GM21390 (cell line): ENCODE results near the gene CYP4V2.

ENCODE experiments used
- ATAC-seq: cut with Tn5 transposase; IDR thresholded peaks from one replicate; pipeline ENCODE4 v1.9.1; 2021; ENCODE audit not compliant: unreplicated experiment

CYP4V2 gene

DNA sequence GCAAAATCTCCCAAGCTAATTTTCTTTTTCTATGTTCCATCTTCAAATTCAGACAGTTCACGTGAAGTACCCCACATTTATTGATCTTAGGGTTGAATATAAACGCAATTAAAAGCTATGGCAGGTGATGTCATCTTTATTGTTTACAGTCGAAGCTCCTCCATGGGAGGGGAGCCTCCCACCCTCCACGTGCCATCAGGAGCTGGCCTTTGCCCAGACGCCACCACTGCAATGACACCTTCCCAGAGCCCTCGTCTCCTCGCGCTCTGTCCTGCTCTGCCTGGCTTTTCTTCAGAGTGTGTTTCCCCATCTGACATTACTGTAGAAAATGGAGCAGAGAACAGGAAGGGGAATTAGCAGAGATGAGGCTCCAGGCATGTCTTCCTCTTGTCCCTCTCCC, 18.8 kb upstream of the CYP4V2 start:
- ATAC-seq = no peak

DNA sequence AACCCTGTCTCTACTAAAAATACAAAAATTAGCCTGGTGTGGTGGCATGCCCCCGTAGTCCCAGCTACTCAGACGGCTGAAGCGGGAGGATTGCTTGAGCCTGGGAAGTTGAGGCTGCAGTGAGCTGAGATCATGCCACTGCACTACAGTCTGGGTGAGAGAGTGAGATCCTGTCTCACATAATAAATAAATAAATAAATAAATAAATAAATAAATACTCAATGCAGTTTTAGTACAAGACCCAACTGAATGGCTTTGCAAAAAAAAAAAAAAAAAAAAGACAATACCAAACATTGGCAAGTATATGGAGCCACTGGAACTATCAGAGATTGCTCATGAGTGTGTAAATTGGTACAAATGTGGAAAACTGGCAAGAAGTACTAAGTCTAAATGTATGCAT, 3.3 kb upstream of the CYP4V2 start:
- ATAC-seq = no peak

DNA sequence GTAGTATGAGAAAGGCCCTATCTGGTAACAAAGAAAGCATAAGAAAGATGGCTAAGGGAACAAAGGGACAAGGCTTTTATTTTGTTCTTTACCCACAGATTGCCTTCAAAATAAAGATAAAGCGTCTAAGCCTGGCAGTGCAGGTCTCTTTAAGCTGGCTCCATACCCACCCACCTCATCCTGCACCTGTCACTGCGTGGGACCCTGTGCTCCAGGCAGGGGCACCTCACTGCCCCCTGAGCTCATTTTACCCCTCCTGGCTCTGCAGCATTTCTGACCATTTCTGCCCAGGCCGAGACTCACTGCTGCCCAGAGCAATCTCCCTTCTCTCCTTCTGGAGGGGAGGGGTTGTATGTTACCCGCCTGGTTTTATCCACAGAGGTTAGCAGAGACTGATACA, 1.7 kb upstream of the CYP4V2 start:
- ATAC-seq = no peak

DNA sequence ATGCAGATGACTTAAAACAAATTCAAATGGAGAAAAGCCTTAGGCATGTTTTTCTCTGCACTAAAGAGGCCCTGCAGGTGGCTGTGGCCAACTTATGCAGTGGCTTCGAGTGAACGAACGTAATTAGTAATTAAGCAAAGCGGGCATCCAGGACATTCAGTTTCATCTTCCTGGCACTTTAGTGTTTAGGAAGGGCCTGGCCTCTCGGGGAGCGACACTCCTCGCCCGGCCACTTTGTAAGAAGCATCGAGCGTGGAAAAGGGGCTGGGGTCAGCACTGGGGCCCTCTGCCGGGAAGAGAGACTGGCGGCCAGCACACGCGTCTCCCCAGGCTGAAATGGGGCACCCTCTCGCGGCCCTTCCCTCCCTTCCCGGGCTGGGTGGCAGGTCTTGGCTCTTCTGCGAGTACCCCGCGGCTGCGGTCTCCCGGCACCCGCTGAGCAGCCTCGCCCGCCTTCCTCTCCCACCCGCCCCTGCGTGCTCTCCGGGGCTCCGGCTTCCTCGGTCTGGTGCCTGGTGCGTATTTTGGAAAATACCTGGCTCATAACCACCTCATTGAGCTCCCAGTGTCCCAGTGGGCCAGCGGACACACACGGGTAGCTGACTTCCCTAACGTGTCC, 677 bp upstream of the CYP4V2 start:
- ATAC-seq = peak; percentile 34

DNA sequence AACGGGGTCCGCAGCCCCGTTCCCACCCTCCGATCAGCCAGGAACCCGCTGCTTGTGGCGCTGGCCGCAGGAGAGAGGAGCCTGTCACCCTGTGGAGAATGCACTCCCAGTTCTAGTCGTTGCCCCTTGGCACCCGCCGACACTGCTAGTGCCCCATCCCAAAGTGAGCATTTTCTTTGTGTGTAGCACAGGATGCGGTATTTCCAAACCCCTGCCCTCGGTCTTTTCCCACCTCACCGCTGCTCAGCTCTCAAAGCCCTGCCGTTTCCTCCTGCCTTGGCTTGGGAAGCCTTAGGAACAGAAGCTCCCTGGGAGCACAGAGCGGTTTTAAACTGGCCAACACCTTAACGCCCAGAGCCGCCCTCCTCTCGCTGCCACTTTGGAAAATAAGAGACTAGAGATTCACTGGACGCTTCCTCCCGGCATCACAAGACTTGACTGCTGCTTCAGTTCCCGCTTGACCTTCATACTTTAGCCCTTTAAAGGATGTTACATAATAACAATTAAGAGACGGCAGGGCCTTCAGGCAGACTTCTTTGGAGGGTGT, 772 bp downstream of the CYP4V2 start:
- ATAC-seq = peak; percentile 12

DNA sequence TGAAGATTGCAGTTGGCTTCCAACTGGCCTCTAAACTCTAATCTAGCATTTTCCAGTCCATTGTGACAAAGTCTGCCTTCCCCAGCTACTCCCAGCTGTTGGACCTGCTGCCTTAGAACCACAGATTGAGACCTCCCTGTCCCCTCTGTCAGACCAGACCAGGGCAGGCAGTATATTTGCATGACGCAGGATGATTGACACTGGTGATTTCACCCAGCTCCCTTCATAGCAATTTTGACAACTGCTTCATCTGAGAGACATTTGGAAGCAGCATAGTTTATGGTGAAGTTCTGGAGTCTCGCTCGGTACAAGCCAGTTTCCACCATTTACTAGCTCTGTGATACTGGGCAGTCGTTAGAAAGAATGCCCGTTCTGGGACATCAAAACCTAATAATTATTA, 2.5 kb downstream of the CYP4V2 start:
- no peak for ATAC-seq

DNA sequence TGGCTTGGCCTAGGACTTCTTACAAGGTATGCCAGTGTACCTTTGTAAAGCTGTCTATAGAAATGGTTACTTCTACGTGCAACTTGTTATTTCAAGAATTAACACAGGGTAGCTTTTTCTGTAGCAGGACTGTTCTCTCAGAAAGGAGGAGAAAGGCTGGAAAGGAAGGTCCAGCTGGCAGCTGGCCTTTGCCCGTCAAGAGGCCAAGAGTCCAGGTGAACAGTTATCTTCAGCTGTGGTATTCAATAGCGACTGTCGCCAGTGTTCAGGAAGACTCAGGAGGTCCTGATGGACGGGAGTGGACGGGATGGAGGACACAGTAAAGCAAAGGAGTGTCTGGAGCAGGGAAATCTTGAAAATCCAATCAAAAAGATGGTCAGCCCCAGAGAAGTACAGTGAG, 4.7 kb downstream of the CYP4V2 start:
- ATAC-seq = no peak

DNA sequence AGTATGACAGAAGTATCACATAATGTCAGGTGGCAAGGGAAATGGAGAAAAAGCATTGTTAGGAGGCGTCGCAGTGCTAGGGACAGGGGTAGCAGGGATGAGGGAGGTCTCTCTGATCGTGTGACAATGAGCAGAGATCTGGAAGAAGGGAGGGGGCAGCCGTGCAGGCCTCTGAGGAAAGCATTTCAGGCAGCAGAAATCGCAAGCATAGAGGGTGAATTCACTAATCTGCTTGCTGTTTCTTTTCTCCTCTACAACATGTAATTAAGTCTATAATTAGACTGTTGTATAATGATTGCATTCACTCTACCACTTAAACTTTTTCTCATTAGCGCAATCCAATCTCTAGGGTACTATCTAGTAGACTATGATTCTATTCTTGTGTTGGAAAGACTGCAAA, 9.1 kb downstream of the CYP4V2 start:
- no peak for ATAC-seq

DNA sequence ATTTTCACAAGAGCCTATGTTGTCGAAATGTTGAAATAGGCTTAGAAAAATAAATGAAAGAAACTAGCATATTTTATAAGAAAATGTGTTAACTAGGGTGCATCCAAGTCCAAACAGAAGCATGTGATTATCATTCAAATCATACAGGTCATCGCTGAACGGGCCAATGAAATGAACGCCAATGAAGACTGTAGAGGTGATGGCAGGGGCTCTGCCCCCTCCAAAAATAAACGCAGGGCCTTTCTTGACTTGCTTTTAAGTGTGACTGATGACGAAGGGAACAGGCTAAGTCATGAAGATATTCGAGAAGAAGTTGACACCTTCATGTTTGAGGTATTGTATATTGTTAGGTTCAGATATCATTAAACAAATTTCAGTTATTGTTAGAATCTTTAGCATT, 9.6 kb downstream of the CYP4V2 start:
- ATAC-seq = no peak

DNA sequence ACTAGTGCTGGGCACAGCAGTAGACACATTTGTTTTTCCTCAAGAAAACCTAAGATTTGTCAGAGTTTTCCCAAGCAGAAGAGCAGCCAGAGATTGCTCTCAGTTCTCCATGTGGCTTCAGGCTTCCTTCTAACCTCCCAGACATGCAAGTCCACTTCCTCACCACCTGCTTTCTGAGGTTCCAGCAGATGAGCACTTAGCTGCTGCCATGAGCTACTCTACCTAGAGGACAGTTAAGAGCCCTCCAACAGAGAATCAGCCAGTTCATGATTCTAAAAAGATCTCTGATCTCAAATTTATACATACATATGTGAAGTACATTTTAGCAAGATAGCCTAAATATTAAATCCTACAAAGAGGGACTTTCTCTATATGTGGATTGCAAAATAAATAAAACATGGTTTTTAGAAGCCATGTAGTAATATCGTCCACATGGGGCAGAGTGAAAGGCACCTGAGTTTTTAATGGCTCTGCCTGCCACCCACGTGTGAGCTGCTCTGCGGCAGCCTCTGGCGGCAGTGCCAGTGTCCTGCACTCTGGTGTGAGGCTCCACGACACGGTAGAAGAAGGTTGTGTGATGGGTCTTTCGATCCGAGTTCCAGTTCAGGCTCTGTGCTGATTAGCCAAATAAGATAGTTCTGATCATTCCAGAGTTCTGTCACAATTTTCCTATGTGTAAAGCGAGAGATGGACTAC, 10.3 kb downstream of the CYP4V2 start:
- peak; percentile 92 for ATAC-seq

DNA sequence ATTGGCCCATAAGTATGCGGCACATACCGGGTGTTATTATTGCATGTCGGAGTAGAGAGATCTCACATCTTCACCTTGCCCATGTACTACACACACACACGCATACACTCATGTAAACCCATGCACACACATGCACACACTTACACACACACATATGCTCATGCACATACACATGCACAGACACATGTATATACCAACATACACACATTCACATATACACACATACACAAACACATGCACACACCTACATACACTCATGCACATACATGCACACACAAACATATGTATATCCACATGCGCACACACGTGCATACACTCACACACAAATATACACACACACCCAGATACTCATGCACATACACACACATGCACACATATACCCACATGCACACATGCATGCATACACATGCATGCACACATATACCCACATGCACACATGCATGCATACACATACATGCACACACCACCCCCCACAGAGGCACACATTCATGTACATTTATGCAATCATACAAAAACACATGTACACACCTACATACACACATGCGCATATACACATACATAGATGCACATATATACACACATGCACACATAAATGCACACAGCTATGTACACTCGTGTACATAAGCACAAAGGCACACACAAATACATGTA, 11.2 kb downstream of the CYP4V2 start:
- ATAC-seq = no peak

DNA sequence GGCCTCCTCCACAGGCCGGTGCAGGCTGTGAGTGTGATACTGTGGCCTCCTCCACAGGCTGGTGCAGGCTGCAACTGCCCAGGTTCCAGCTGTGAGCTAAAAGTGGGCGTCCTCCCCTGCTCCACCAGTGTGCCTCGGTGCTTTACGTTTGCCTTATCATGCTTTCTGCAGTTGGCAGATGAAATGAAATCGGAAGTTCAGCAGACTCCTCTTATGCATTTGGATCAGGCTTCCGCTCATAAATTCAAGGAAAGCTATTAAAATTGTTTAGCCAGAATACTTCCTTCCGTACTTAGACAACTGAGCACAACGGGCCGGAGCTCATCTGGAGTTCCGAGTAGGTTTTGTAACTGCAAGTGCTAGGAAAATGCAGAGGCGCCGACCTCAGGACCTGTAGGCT, 12.0 kb downstream of the CYP4V2 start:
- ATAC-seq = no peak

DNA sequence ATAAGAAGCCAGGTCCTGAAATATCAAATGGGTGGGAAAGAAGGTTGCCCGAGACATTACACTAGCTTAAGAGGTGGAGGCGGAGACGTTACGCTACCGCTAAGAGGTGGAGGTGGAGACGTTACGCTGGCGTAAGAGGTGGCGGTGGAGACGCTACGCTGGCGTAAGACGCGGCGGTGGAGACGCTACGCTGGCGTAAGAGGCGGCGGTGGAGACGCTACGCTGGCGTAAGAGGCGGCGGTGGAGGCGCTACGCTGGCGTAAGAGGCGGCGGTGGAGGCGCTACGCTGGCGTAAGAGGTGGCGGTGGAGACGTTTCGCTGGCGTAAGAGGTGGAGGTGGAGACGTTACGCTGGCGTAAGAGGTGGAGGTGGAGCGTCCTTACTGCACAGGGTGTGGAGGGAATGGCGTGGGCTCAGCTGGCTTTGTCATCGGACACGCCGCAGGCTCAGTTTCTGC, 12.8 kb downstream of the CYP4V2 start:
- no peak for ATAC-seq

DNA sequence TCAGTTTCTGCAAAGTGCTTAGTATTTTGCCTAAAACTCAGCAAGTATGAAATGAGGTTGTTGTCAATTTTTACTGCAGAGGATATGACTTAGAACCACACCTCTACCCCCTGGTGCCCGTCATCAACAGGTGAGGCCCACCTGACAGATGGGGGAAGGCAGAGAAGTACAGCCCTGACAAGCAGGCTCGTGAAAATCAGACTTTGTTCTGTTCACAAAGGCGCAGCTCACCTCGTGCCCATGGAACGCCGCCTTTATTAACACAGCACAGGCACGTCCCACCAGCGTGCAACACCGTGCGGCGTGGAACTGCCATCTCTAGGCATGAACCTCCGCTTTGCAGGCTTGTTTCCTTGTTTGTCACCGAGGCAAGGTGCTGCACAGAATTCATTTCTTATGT, 13.3 kb downstream of the CYP4V2 start:
- ATAC-seq = no peak

DNA sequence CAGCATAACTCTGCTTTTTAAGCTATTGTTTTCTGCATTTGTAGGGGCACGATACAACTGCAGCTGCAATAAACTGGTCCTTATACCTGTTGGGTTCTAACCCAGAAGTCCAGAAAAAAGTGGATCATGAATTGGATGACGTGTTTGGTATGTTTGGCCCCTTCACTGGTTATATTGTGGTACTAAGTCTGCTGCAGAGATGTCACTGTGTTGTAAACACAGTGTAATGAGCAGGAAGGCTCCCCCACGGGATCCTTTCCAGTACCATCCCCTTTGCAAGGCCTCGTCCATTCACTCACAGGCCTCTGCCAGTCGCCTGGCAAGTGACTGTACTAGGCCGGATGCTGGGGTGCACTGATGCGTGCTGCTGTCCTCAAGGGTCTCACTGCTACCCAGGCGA, 13.8 kb downstream of the CYP4V2 start:
- no peak for ATAC-seq

DNA sequence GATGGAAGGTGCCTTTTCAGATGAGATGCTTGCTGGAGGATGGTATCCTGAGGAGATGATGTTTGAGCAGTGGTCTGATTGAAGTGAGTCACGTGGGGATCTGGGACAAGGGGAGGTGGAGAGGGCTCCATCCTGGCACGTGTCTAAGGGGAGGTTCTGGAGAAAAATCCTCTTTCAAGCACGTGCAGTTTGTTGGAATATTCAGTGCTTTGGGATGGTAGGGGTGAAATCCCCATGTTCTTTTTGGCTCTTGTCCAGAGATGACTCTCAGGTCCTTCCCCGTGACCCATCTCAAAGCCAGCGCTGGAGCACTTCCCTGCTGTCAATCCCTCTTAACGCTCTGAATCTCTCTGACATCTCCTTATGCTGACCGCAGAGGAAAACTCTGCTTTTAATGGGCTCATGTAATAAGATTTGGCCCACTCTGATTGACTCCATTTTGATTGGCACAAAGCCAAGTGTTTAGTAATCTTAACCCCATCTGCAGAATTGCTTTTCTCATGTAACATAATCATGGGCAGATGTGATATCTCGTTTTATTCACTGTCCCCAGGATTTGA, 25.2 kb downstream of the CYP4V2 start:
- no peak for ATAC-seq

DNA sequence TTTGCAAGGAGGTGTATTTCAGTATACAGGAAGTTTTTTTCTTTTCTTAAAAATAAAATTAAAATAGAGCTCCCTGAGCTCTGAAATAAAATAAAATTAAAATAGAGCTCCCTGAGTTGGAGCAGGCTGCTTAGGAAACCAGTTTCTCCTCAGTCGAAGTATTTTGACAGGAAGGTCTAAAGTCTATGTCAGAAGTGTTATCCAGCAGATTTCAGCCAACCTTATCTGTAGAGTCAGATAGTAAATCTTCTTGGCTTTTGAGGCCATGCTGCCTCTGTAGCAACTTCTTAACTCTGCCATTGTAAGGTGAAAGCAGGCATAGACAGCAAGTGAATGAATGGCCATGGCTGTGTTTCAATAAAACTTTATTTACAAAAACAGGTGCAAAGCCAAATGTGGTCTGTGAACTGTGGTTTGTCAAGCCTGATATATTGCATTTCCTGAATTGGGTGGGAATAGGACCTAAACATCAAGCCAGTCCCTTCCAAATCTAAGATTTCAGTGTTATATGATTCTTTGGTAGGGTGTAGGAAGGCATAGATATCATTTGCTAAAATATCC, 26.4 kb downstream of the CYP4V2 start:
- no peak for ATAC-seq

DNA sequence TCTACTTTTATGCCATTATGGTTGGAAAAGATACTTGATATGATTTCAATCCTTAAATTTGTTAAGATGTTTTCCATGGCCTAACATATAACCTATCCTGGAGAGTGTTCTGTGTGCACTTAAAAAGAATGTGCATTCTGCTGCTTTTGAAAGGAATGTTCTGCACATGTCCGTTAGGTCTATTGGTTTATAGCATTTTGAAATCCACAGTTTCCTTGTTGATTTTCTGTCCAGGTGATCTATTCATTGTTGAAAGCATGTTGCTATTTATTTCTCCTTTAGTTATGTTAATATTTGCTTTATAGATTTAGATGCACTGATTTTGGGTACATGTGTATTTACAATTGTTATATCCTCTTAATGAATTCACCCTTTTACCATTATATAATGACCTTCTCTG, 30.3 kb downstream of the CYP4V2 start:
- ATAC-seq = no peak

DNA sequence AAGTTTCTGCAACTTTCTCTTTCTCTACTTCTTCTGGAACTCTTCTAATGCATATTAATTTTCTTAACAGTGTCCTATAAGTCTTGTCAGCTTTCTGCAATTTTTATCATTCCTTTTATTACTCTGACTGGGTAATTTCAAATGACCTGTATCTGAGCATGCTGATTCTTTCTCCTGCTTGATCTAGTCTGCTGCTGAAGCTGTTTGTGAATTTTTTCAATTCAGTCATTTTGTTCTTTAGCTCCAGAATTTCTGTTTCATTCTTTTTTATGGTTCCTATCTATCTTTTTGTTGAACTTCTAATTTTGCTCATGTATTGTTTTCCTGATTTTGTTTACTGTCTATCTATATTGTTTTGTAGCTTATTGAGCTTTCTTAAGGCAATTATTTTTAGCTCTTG, 34.5 kb downstream of the CYP4V2 start:
- ATAC-seq = no peak

DNA sequence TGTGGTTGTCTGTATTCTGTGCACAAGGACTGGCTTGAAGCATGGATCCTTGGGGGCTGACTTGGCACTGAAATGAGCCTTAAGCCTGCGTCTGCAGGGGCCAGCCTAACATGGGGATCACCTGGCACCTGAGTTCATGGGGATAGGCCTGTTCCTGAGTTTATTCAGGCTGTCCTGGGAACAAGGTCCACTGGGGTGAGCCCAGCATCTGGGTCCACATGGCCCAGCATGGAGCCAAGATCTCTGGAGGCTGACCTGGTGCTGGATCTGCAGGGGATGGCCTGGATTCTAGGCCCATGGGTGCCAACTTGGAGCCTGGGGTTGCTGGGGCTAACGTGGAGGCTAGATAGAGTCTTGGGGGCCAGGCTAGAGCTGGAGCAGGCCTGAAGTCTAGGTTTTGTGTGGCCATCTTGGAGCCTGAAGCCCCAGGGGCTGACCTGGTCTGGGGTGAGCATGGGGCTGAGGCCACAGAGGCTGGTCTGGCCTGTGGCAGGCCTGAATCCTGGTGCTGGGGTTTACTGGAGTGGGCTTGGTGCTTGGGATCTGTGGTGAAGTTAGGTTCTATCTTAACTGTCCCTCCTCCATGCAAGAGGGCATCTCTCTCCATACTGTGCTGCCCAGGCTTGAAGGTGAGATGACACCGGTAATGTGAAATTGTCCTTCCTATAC, 35.3 kb downstream of the CYP4V2 start:
- ATAC-seq = no peak

DNA sequence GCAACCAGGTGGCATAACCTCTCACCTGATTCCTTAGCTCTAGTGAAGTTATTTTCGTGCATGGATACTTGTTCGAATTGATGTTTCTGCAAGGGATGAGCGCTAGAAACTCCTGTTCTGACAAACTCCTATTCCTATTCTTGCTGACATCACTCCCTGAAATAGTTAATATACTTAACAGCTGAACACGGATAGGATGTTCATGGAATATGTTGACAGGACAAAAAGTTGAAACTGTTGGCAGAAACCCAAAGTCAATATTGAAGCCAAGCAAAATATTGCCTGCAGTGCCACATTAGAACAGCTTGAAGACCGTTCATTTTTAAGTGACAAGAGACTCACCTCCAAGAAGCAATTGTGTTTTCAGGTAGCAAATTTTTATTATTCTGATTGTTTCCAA, 35.9 kb downstream of the CYP4V2 start, which contains the start of gene KLKB1:
KLKB1 (plus strand) TSS at position 287 of the 400 bp plus-strand sequence. CDS start 689 bp downstream, outside the sequence.
- no peak for ATAC-seq
